22Rv1 (cell line): Measurements from ENCODE around the gene TNRC6B.

Experiments used
- H3K27ac ChIP-seq: fragments of 450-650 bp; 2 replicates; pipeline ENCODE4 v1.5.1; 2017
- CTCF ChIP-seq: fragments of 450-650 bp; IDR thresholded peaks from 2 replicates; pipeline ENCODE4 v1.5.1; 2017; ENCODE audit warnings: mild to moderate bottlenecking
- ZFX ChIP-seq: fragments of 450-650 bp; IDR thresholded peaks from 2 replicates; pipeline ENCODE4 v1.6.1; 2017; ENCODE audit warnings: antibody characterized with exemption, borderline replicate concordance

Gene TNRC6B

GRCh38 chr22:40204321-40205116 lies 26.8 kb downstream of the TNRC6B start:
- TF ChIP-seq CTCF (no peak), ZFX (no peak)
- H3K27ac ChIP-seq, result no peak overlapping the region

- no peak for TF ChIP-seq ZFX
- no peak for TF ChIP-seq CTCF
- H3K27ac ChIP-seq, result no peak overlapping the region
Observed at GRCh38 chr22:40206561-40206960, 28.8 kb downstream of the TNRC6B start.

- H3K27ac ChIP-seq, result no peak overlapping the region
- no peak for TF ChIP-seq CTCF
- no peak for TF ChIP-seq ZFX
Observed at GRCh38 chr22:40210818-40211217, 33.1 kb downstream of the TNRC6B start.

- no peak overlapping the region for H3K27ac ChIP-seq
- no peak for TF ChIP-seq ZFX
- TF ChIP-seq CTCF, result no peak
Observed at GRCh38 chr22:40211476-40212054, 33.8 kb downstream of the TNRC6B start.

GRCh38 chr22:40212121-40212520 lies 34.4 kb downstream of the TNRC6B start:
- no peak for TF ChIP-seq CTCF
- TF ChIP-seq ZFX, result no peak
- H3K27ac ChIP-seq, result no peak overlapping the region

- no peak overlapping the region for H3K27ac ChIP-seq
- no peak for TF ChIP-seq CTCF
- no peak for TF ChIP-seq ZFX
Observed at GRCh38 chr22:40213478-40213877, 35.8 kb downstream of the TNRC6B start.

- no peak for TF ChIP-seq CTCF
- no peak for TF ChIP-seq ZFX
- no peak overlapping the region for H3K27ac ChIP-seq
Observed at GRCh38 chr22:40215266-40215665, 37.5 kb downstream of the TNRC6B start.
